GM10248 (cell line): ENCODE measurements around the gene ADGRB2.
A peak's percentile ranks its signal among the peaks of the same experiment; 100 is the strongest.

Experiments used
- CTCF ChIA-PET: fragments of 300-600 bp; sonication (Branson Sonifier 250); formaldehyde crosslinking; extraction: SDS; loops from one replicate; lab custom pipeline; 2021; ENCODE audit warnings: antibody characterized with exemption; lab: Yijun Ruan, JAX
- POLR2A ChIA-PET: fragments of 350-650 bp; sonication (Branson Sonifier 250); formaldehyde crosslinking; extraction: SDS; loops from one replicate; lab custom pipeline; 2020; ENCODE audit warnings: antibody characterized with exemption; lab: Yijun Ruan, JAX
- DNase-seq: peaks from one replicate; pipeline ENCODE4 v3.0.0; 2012; ENCODE audit errors: extremely low spot score
- TF ChIP-seq, protein P1 (sequence below): IDR thresholded peaks from 2 replicates; pipeline ENCODE4 v1.5.1; 2012; ENCODE audit warnings: mild to moderate bottlenecking, low read depth; ENCODE audit errors: extremely low read depth, missing control alignments, control extremely low read depth

The ADGRB2 gene

DNA sequence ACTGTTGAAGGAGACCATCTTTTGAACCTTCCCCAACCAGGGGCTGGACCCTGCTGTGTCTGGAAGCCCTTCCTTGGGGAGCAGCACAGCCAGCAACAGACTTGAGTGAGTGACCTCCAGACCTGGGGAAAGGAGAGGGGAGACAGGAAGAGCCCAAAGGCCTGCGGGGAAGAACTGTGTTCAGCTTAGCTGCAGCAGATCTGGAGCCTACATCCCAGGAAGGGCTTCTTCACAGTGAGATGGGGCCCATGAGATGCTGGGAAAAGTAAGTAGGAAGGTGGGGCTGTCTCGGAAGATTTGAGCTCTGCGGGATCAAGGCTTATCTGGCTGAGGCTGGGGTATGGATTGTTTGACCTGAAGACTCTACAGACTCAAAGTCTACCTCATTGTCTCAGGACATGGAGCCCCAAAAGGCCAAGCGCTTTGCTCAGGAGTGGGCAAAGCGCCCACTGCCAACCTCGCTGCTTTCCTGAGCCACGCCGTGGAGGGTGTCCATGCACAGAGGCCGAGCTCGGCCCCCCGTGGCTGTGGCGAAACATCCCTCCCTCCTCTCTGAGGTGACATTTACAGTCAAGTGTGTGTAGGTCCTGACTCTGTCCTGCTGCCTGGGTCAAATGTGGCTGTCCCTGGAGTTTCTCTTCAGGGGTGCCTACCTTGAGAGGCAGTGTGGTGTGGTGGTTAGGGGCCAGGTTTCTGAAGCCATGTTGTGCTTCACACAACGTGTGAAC, 27.2 kb upstream of the ADGRB2 start:
- ChIA-PET POLR2A (no interaction called here), CTCF (interaction anchor here (1.0 to 4.5 kb wide), 4 partner anchors 31 to 242 kb away, joined by 3 to 87 read pairs (median 30); partner anchors contain the start of gene ADGRB2)
- TF ChIP-seq, protein P1, sequence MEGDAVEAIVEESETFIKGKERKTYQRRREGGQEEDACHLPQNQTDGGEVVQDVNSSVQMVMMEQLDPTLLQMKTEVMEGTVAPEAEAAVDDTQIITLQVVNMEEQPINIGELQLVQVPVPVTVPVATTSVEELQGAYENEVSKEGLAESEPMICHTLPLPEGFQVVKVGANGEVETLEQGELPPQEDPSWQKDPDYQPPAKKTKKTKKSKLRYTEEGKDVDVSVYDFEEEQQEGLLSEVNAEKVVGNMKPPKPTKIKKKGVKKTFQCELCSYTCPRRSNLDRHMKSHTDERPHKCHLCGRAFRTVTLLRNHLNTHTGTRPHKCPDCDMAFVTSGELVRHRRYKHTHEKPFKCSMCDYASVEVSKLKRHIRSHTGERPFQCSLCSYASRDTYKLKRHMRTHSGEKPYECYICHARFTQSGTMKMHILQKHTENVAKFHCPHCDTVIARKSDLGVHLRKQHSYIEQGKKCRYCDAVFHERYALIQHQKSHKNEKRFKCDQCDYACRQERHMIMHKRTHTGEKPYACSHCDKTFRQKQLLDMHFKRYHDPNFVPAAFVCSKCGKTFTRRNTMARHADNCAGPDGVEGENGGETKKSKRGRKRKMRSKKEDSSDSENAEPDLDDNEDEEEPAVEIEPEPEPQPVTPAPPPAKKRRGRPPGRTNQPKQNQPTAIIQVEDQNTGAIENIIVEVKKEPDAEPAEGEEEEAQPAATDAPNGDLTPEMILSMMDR: no peak
- DNase-seq: no peak

DNA sequence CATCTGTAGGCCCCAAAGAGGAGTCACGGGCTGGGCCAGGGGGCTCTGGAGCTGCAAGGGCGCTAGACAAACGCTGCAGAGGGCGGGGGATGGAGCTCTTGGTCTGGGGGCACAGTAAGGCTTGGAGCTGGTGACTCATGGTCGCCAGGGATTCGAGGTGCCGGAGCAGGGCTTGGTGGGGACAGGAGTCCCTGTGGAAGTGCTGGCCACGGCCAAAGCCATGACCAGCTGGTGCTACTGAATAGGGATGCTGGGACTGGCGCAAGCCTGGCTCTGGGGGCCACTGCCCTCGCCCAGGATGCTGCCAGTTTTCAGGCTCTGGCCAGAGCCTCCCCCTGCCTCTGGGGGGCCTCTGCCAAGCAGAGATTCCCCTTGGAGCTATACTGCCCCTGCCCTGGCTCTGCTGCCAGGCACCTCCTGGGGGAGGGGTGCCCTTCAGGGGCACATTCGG, 26.5 kb upstream of the ADGRB2 start:
- no peak for DNase-seq
- TF ChIP-seq, protein P1: no peak
- ChIA-PET POLR2A (no interaction called here), CTCF (interaction anchor here (1.0 to 4.5 kb wide), 8 partner anchors 9 to 608 kb away, joined by 3 to 87 read pairs (median 13); partner anchors contain the start of gene ADGRB2)

GRCh38 chr1:31790140-31790539, 26.0 kb upstream of the ADGRB2 start:
- POLR2A ChIA-PET: no interaction called here
- DNase-seq: no peak
- CTCF ChIA-PET: interaction anchor here (0.9 to 4.5 kb wide), 22 partner anchors 9 to 607 kb away, joined by 3 to 87 read pairs (median 9); partner anchors contain the start of genes ADGRB2, COL16A1, PEF1 and SPOCD1
- TF ChIP-seq, protein P1: no peak

DNA sequence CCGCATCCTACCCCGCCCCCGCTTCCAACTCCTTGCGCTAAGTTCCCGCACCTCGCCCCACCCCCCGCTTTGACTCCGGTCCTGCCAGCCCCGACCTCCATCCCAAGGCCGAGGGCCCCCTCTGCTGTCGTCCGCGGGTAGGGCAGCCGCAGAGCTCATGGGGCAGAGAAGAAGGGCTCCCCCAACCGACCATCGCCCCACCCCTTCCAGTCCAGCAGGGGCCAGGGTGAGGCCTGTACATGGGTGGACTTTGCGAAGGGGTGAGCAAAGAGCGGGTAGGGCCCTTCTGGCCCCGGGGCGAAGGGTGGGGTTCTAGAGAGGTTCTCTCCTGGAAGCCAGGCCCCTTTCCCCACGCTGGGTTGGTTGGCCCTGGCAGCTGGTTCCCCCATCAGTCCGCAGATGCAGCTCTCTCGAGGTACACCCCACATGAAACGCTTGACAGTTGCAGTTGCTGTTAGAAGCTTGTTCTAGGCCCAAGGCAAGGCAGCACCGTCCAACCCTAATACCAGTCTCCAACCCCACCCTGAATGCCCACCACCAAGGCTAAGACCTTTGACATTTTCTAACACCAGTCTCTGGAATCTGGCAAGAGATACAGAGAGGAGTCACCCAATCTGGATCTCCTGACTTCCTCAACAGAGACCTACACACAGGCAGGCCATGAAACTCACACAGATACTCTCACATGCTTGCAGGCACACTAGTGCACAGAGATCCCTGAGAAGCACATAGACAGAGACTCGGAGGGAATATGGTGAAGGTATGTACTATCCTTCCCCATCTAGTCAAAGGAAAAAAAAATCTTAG, 25.3 kb upstream of the ADGRB2 start:
- POLR2A ChIA-PET: interaction anchor here (0.6 to 1.0 kb wide), 2 partner anchors 46 to 112 kb away, joined by 4 read pairs; no protein-coding TSS in a partner anchor
- CTCF ChIA-PET: interaction anchor here (0.5 to 4.5 kb wide), 53 partner anchors 10 to 606 kb away, joined by 3 to 87 read pairs (median 4); partner anchors contain the start of genes ADGRB2, COL16A1, PEF1 and SPOCD1

DNA sequence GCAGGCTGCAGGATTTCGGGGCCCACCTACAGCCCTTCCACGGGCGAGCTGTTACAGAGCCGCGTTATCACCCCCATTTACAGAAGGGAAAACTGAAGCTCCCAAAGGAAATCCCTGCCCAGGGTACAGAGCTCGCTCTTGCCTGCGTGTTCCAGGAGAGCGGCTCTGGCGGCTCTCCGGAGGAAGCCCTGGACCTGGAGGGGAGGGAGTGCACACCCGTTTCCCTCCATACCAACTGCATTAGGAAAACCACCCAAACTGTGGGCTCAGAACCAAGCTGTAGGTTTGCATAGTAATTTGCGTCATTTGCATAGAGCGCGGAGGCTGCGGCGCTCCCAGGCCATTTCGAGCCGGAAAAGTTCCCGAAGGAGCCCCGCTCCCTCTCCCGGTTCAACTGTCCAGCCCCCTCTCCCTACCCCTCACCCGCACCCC, 24.7 kb upstream of the ADGRB2 start:
- TF ChIP-seq, protein P1: no peak
- no peak for DNase-seq
- CTCF ChIA-PET: interaction anchor here (0.7 to 4.5 kb wide), 53 partner anchors 10 to 606 kb away, joined by 3 to 87 read pairs (median 4); partner anchors contain the start of genes ADGRB2, COL16A1, KHDRBS1 and PEF1
- POLR2A ChIA-PET: interaction anchor here (0.6 to 1.0 kb wide), 3 partner anchors 27 to 113 kb away, joined by 4 to 5 read pairs (median 4); no protein-coding TSS in a partner anchor

More for the DNA sequence above, 25.3 kb upstream of the ADGRB2 start:
- TF ChIP-seq, protein P1: peak; percentile 99
- DNase-seq: peak; percentile 97
